ENCODE measurements around the gene EYA2.

DNA sequence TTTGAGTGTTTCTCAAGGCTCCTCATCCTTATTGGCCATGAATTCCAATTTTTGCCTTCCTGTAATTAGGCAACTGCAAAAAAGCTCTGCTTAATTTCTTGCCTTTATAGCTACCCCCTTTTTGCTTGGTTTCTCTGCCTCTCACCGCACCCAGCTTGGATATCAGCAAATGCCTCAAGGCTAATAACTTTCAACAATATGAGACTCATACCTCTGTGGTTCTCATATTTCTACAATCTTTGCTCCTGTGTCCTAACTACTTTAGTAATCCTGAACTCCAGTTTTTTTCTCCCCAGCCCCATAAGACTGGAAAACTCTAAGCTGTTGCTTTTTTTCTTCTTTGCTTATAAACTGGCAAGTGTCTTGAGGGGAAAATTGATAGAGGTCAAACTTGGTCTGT is 88.8 kb downstream of the EYA2 start:
- TF ChIP-seq, protein P1, sequence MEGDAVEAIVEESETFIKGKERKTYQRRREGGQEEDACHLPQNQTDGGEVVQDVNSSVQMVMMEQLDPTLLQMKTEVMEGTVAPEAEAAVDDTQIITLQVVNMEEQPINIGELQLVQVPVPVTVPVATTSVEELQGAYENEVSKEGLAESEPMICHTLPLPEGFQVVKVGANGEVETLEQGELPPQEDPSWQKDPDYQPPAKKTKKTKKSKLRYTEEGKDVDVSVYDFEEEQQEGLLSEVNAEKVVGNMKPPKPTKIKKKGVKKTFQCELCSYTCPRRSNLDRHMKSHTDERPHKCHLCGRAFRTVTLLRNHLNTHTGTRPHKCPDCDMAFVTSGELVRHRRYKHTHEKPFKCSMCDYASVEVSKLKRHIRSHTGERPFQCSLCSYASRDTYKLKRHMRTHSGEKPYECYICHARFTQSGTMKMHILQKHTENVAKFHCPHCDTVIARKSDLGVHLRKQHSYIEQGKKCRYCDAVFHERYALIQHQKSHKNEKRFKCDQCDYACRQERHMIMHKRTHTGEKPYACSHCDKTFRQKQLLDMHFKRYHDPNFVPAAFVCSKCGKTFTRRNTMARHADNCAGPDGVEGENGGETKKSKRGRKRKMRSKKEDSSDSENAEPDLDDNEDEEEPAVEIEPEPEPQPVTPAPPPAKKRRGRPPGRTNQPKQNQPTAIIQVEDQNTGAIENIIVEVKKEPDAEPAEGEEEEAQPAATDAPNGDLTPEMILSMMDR (IDR thresholded peaks at IDR 0.05): no peak
- TF ChIP-seq POLR2A (IDR thresholded peaks at IDR 0.05): no peak

Measured in adrenal gland (tissue), 5 donors.